GM19099 (cell line): ENCODE measurements around the gene CADPS2.

Experiments
- POLR2A ChIP-seq: IDR thresholded peaks from 3 replicates; pipeline ENCODE4 v1.6.1; 2011; ENCODE audit warnings: low read depth; ENCODE audit not compliant: insufficient read length; ENCODE audit errors: extremely low read depth

Gene CADPS2

GRCh38 chr7:122762071-122762470 is 124.2 kb downstream of the CADPS2 start:
- TF ChIP-seq POLR2A, result no peak

- TF ChIP-seq POLR2A, result no peak
These were observed 127.8 kb downstream of the CADPS2 start for GRCh38 chr7:122758501-122758900.

- TF ChIP-seq POLR2A, result no peak
These were observed 129.4 kb downstream of the CADPS2 start for GRCh38 chr7:122756860-122757259.

- no peak for TF ChIP-seq POLR2A
These were observed 130.6 kb downstream of the CADPS2 start for GRCh38 chr7:122755696-122756095.

- no peak for TF ChIP-seq POLR2A
These were observed 133.7 kb downstream of the CADPS2 start for GRCh38 chr7:122752583-122752982.

GRCh38 chr7:122750389-122750788 is 135.9 kb downstream of the CADPS2 start:
- no peak for TF ChIP-seq POLR2A

- TF ChIP-seq POLR2A, result no peak
These were observed 138.1 kb downstream of the CADPS2 start for GRCh38 chr7:122748195-122748594.

- TF ChIP-seq POLR2A, result no peak
These were observed 139.3 kb downstream of the CADPS2 start for GRCh38 chr7:122746948-122747347.

- no peak for TF ChIP-seq POLR2A
These were observed 143.0 kb downstream of the CADPS2 start for GRCh38 chr7:122743211-122743610.

GRCh38 chr7:122738947-122739346 is 147.3 kb downstream of the CADPS2 start:
- TF ChIP-seq POLR2A, result no peak

- no peak for TF ChIP-seq POLR2A
These were observed 150.1 kb downstream of the CADPS2 start for GRCh38 chr7:122736183-122736582.

- TF ChIP-seq POLR2A, result no peak
These were observed 158.5 kb downstream of the CADPS2 start for GRCh38 chr7:122727759-122728158.

- TF ChIP-seq POLR2A, result no peak
These were observed 158.9 kb downstream of the CADPS2 start for GRCh38 chr7:122727354-122727753.

GRCh38 chr7:122726881-122727280 is 159.4 kb downstream of the CADPS2 start:
- no peak for TF ChIP-seq POLR2A

GRCh38 chr7:122724366-122724765 is 161.9 kb downstream of the CADPS2 start:
- no peak for TF ChIP-seq POLR2A

GRCh38 chr7:122719010-122719578 is 167.2 kb downstream of the CADPS2 start:
- TF ChIP-seq POLR2A, result no peak
